CD4-positive, alpha-beta T cell treated with Interleukin-17A for 4 hours (primary cell): ENCODE results near the gene PTPRM.

Experiments
- DNase-seq: peaks from one replicate; pipeline ENCODE4 v3.0.0-alpha.2; 2020; ENCODE audit warnings: mixed read lengths

Gene PTPRM

GRCh38 chr18:8065284-8065683 lies 498.2 kb downstream of the PTPRM start:
- DNase-seq: no peak

GRCh38 chr18:8065773-8066172 lies 498.7 kb downstream of the PTPRM start:
- DNase-seq: no peak

- DNase-seq: no peak
Measured at GRCh38 chr18:8069708-8070107, 502.6 kb downstream of the PTPRM start.

GRCh38 chr18:8073167-8073566 lies 506.1 kb downstream of the PTPRM start:
- no peak for DNase-seq

GRCh38 chr18:8080092-8080491 lies 513.0 kb downstream of the PTPRM start:
- no peak for DNase-seq

- no peak for DNase-seq
Measured at GRCh38 chr18:8081267-8081666, 514.2 kb downstream of the PTPRM start.

- no peak for DNase-seq
Measured at GRCh38 chr18:8081872-8082553, 514.9 kb downstream of the PTPRM start.

- no peak for DNase-seq
Measured at GRCh38 chr18:8084160-8084559, 517.0 kb downstream of the PTPRM start.

- no peak for DNase-seq
Measured at GRCh38 chr18:8088626-8089025, 521.5 kb downstream of the PTPRM start.

- no peak for DNase-seq
Measured at GRCh38 chr18:8091035-8091434, 523.9 kb downstream of the PTPRM start.

- DNase-seq: no peak
Measured at GRCh38 chr18:8095947-8096570, 528.9 kb downstream of the PTPRM start.

- DNase-seq: no peak
Measured at GRCh38 chr18:8097399-8097798, 530.3 kb downstream of the PTPRM start.

- no peak for DNase-seq
Measured at GRCh38 chr18:8097927-8098326, 530.8 kb downstream of the PTPRM start.

GRCh38 chr18:8106603-8107002 lies 539.5 kb downstream of the PTPRM start:
- no peak for DNase-seq

- no peak for DNase-seq
Measured at GRCh38 chr18:8107426-8107825, 540.3 kb downstream of the PTPRM start.

- no peak for DNase-seq
Measured at GRCh38 chr18:8114480-8114879, 547.4 kb downstream of the PTPRM start.

GRCh38 chr18:8116341-8117005 lies 549.4 kb downstream of the PTPRM start:
- no peak for DNase-seq

- DNase-seq: no peak
Measured at GRCh38 chr18:8117006-8117371, 549.9 kb downstream of the PTPRM start.

- no peak for DNase-seq
Measured at GRCh38 chr18:8121101-8121500, 554.0 kb downstream of the PTPRM start.

- DNase-seq: no peak
Measured at GRCh38 chr18:8121942-8122480, 554.9 kb downstream of the PTPRM start.

- no peak for DNase-seq
Measured at GRCh38 chr18:8124232-8125146, 557.4 kb downstream of the PTPRM start.

- DNase-seq: no peak
Measured at GRCh38 chr18:8130096-8130495, 563.0 kb downstream of the PTPRM start.

GRCh38 chr18:8133032-8133431 lies 565.9 kb downstream of the PTPRM start:
- DNase-seq: no peak
